Stimulated activated naive CD8-positive, alpha-beta T cell treated with anti-CD3 and anti-CD28 coated beads, Interleukin-15, amount 100 ng/mL, for 72 hours (primary cell): Measurements from ENCODE around the gene FADS1.

ENCODE experiments used
- ATAC-seq: fragments of 150-1000 bp; cut with Tn5 transposase; 2 replicates; pipeline ENCODE4 v1.10.0; 2021; ENCODE audit warnings: mild to moderate bottlenecking, moderate library complexity
- DNase-seq, 2 donors: peaks; one replicate each; pipeline ENCODE4 v3.0.0; 2021 to 2022
- H3K27ac Mint-ChIP-seq, 2 donors: one replicate each; pipeline ENCODE4 v1.8.0; 2022; ENCODE audit warnings: mild to moderate bottlenecking in 2 of 2, mixed read lengths in 2 of 2, moderate library complexity in 2 of 2
- H3K27me3 Mint-ChIP-seq: one replicate; pipeline ENCODE4 v1.8.0; 2022; ENCODE audit warnings: mixed read lengths
- H3K4me1 Mint-ChIP-seq: one replicate; pipeline ENCODE4 v1.8.0; 2022; ENCODE audit warnings: mild to moderate bottlenecking, mixed read lengths
- H3K4me3 Mint-ChIP-seq, 2 donors: one replicate each; pipeline ENCODE4 v1.8.0; 2022; ENCODE audit warnings: mild to moderate bottlenecking in 2 of 2, mixed read lengths in 2 of 2, moderate library complexity in 1 of 2
- H3K9me3 Mint-ChIP-seq, 2 donors: one replicate each; pipeline ENCODE4 v1.8.0; 2022; ENCODE audit warnings: mixed read lengths in 2 of 2

The FADS1 gene

DNA sequence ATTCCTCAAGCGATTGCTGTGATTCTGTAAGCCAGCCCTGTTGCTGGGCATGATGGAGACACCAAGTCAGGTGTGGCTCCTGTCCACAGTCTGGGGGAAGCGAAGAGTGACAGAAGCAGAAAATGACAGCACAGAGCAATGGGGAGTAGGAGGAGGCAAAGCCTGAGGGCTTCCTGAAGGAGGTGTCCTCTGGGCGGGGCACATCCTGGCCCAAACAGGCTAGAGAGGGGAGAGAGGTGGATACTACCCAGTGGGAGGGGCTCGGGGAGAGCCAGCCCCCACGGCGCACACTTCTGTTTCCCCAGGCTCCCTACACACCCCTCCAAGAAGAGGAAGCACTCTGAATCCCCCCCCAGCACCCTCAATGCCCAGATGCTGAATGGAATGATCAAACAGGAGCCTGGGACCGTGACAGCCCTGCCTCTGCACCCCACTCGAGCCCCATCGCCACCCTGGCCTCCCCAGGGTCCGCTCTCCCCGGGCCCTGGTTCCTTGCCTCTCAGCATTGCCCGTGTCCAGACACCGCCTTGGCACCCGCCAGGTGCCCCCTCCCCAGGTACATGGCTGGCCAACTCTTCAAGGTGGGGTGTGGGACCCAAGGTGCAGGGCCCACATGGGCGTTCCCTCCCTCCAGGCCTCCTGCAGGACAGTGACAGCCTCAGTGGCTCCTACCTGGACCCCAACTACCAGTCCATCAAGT is 45.5 kb downstream of the FADS1 start:
- H3K4me3 Mint-ChIP-seq = no peak overlapping the region
- H3K4me1 Mint-ChIP-seq = peaks cover 11% of the 10 kb centered on the region
- ATAC-seq = no peak
- H3K9me3 Mint-ChIP-seq = no peaks in the 10 kb centered on the region
- H3K27me3 Mint-ChIP-seq = peaks cover 1% of the 10 kb centered on the region
- no peak for DNase-seq
- peak overlapping the region in 1 of 2 donors; percentile 74 for H3K27ac Mint-ChIP-seq

DNA sequence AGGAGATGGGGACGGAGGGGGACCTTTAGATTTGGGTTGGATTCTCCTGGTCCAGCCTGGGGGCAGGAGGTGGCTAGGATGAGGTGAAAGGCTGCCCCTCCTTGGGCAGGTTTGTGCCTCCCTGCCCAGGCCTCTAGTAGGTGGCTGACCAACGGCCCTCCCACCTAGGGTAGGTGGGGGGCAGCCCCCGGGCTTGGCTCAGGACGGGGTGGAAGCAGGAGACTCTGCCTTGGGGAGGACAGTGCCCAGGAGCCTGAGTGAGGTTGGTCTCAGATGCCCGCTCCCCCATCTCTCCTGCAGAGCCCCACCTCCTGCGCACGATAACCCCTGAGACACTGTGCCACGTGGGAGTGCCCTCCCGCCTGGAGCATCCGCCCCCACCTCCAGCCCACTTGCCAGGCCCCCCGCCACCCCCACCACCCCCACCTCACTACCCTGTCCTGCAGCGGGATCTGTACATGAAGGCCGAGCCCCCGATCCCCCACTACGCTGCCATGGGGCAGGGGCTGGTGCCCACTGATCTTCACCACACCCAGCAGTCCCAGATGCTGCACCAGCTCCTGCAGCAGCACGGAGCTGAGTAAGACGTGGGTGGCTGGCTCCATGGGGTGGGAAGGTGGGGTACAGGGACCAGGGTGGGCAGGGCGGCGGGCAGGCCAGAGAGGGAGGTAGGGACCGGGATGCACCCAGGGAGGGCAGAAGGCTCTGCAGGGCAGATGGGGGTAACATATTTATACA is 46.7 kb downstream of the FADS1 start:
- Mint-ChIP-seq H3K9me3 (no peaks in the 10 kb centered on the region), H3K4me3 (no peak overlapping the region), H3K27ac (no peak overlapping the region), H3K4me1 (peaks cover 9% of the 10 kb centered on the region), H3K27me3 (no peaks in the 10 kb centered on the region)
- ATAC-seq (peak; percentile 8), DNase-seq (no peak)

DNA sequence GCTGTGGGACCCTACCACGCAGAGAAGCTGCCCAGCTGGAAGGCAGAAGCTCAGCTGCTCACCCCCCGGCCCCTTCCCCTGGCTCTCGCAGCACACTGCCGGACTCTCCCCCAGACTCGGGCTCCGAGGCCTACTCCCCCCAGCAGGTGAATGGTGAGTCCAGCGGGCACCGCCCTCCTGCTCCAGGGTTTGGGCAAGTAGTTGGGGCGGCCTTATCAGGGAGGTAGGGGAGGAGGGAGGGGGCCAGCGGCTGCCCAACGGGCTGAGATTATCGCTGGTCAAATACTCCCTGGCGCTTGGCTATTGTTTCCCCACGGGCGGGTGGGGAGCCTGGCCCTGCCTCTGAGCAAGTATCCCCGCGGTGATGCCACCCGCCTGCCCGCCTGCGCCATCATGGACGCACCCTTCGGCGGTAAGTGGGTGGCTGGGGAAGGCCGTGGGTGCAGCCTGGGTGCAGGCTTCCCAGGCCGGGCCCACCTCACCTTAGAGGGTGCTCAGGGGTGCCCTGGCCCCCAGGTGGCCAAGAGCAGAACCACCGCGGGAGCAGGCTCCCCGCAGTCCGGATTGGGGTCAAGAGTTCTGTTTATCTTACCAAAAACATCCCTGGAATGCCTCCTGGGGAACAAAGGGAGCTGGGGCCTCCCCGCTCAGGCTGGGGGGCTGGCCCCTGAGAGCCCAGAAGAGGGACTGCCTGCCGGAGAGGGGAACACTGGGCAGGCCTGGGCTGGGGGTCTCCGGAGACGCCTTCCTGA is 47.5 kb downstream of the FADS1 start:
- ATAC-seq = no peak
- no peak for DNase-seq
- H3K27ac Mint-ChIP-seq = no peak overlapping the region
- H3K4me3 Mint-ChIP-seq = no peak overlapping the region
- H3K27me3 Mint-ChIP-seq = no peaks in the 10 kb centered on the region
- H3K4me1 Mint-ChIP-seq = peaks cover 9% of the 10 kb centered on the region
- no peaks in the 10 kb centered on the region for H3K9me3 Mint-ChIP-seq

- Mint-ChIP-seq H3K4me1 (peaks cover 9% of the 10 kb centered on the region), H3K9me3 (no peaks in the 10 kb centered on the region), H3K4me3 (no peak overlapping the region), H3K27ac (peak overlapping the region in 1 of 2 donors; percentile 27), H3K27me3 (no peaks in the 10 kb centered on the region)
- no peak for DNase-seq
- no peak for ATAC-seq
These were observed 48.3 kb downstream of the FADS1 start for GRCh38 chr11:61768376-61769076.

GRCh38 chr11:61766353-61766841 is 50.4 kb downstream of the FADS1 start:
- no peak overlapping the region for H3K4me3 Mint-ChIP-seq
- DNase-seq (no peak), ATAC-seq (no peak)
- H3K27me3 Mint-ChIP-seq = no peaks in the 10 kb centered on the region
- peaks cover 9% of the 10 kb centered on the region for H3K4me1 Mint-ChIP-seq
- no peak overlapping the region for H3K27ac Mint-ChIP-seq
- H3K9me3 Mint-ChIP-seq = no peaks in the 10 kb centered on the region

DNA sequence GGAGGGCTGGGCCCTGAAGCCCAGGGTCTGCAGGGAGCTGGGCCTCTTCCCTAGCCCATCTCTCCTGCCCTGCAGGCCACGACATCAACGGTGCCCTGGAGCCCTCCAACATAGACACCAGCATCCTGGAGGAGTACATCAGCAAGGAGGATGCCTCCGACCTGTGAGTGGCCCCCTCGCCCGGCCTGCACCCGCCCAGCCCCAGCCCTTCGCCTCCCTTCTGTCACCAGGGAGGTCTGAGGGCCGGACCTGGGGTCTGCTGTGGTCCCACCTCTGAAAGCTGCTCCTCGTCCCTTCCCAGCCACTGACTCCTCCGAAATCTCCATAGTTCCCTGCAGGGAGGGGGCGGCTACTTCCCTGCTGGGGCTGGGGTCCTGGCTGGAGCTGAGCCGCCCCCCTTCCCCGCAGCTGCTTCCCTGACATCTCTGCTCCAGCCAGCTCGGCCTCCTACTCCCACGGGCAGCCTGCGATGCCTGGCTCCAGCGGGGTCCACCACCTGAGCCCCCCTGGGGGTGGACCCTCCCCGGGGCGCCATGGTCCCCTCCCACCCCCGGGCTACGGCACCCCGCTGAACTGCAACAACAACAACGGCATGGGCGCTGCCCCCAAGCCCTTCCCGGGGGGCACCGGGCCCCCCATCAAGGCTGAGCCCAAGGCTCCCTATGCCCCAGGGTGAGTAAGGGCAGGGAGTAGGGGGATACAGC is 51.1 kb downstream of the FADS1 start:
- Mint-ChIP-seq H3K27me3 (no peaks in the 10 kb centered on the region), H3K27ac (no peak overlapping the region), H3K4me3 (no peak overlapping the region), H3K9me3 (no peaks in the 10 kb centered on the region), H3K4me1 (peaks cover 9% of the 10 kb centered on the region)
- peak; percentile 21 for ATAC-seq
- no peak for DNase-seq

GRCh38 chr11:61764606-61765260 is 52.1 kb downstream of the FADS1 start:
- ATAC-seq (no peak), DNase-seq (no peak)
- Mint-ChIP-seq H3K27ac (no peak overlapping the region), H3K27me3 (no peaks in the 10 kb centered on the region), H3K4me3 (no peak overlapping the region), H3K9me3 (no peaks in the 10 kb centered on the region), H3K4me1 (peaks cover 9% of the 10 kb centered on the region)

GRCh38 chr11:61763930-61764605 is 52.7 kb downstream of the FADS1 start:
- no peak for ATAC-seq
- H3K9me3 Mint-ChIP-seq = no peaks in the 10 kb centered on the region

DNA sequence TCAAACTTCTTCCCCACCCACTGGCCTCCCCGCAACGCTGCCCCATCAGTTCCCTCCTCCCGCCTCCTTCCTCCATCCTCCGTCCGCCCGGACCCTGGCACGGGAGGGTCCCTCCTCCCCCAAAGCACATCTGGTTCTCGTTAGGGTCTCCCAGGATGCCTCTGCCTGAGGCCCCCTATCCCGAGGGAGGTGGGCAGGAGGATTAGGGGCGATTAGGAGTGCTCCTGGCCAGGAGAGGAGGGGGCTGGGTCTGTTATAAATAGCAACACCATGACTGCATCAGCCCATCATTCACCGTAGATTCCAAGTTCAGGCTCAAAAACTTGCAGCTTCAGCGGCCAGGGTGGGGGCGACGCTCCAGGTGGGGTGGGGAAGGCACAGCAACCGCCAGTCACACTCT is 54.0 kb downstream of the FADS1 start:
- no peak overlapping the region for H3K27ac Mint-ChIP-seq
- DNase-seq (no peak), ATAC-seq (no peak)
- H3K4me1 Mint-ChIP-seq = no peaks in the 10 kb centered on the region
- H3K9me3 Mint-ChIP-seq = no peaks in the 10 kb centered on the region
- no peak overlapping the region for H3K4me3 Mint-ChIP-seq
- H3K27me3 Mint-ChIP-seq = no peaks in the 10 kb centered on the region

More at GRCh38 chr11:61763930-61764605, 52.7 kb downstream of the FADS1 start:
- no peaks in the 10 kb centered on the region for H3K27me3 Mint-ChIP-seq
- no peak overlapping the region for H3K27ac Mint-ChIP-seq
- H3K4me1 Mint-ChIP-seq = peaks cover 9% of the 10 kb centered on the region
- DNase-seq = no peak
- H3K4me3 Mint-ChIP-seq = no peak overlapping the region

DNA sequence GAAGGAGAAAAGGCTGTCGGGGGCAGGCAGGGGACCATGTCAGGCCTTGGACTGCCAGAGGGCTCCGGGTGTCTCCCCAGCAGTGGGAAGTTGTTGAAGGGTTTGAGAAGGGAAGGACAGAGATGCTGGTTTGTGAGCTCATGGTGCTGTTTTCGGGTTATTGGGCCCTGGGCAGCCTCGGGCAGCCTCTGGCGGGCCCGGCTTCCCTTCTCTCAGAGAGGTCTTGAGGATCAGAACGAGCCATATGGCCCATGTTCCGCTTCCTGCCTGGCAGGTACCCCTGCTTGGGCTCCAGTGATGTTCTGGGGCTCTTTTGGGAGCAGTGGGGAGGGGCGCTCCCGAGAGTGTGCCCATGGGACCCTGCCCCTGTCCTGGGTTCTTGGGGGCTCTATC is 54.6 kb downstream of the FADS1 start:
- no peak for ATAC-seq
- H3K4me3 Mint-ChIP-seq = no peak overlapping the region

DNA sequence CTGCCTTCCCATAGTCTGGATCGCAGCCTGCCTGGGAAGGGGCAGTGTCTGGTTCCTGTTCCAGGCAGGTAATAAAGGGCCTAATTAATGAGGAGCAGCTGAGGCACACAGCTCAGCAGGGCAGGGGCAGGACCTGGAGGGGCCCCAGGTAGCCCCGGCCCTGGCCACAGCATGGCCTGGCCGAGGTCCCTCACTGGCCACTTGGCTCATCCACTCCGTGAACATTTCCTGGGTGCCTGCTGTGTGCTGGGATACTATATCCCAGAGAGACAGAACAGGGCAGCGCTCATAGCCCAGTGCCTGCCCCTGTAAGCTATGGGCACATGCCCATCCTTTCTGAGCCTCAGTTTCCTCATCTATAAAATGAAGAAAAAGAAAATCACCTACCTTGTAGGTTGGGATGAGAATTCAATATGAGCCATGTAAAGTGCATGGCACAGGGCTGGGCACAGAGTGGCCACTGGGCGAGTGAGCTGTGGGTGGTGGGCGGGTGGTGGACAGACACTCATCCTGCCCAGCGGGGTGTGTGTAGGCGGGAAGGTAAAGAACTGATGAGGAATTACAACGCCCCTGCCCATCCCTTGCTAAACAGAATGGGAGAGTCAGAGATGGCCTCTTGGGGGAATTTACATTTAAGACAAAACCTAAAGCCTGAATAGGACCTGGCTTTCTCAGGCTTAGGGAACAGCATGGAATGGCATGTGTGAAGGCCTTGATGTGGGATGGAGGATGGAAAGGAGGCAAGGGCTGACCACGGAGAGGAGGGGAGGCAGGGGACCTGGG is 55.2 kb downstream of the FADS1 start:
- H3K9me3 Mint-ChIP-seq = no peaks in the 10 kb centered on the region
- ATAC-seq (no peak), DNase-seq (no peak)
- peaks cover 11% of the 10 kb centered on the region for H3K4me1 Mint-ChIP-seq
- H3K27me3 Mint-ChIP-seq = no peaks in the 10 kb centered on the region
- H3K4me3 Mint-ChIP-seq = no peak overlapping the region
- peak overlapping the region in 1 of 2 donors; percentile 40 for H3K27ac Mint-ChIP-seq

More for the DNA sequence above, 54.6 kb downstream of the FADS1 start:
- no peak for DNase-seq
- Mint-ChIP-seq H3K27me3 (no peaks in the 10 kb centered on the region), H3K9me3 (no peaks in the 10 kb centered on the region), H3K4me1 (peaks cover 5% of the 10 kb centered on the region), H3K27ac (no peak overlapping the region)

- DNase-seq = no peak
- no peak overlapping the region for H3K27ac Mint-ChIP-seq
- H3K4me3 Mint-ChIP-seq = no peak overlapping the region
- H3K9me3 Mint-ChIP-seq = no peaks in the 10 kb centered on the region
- peaks cover 17% of the 10 kb centered on the region for H3K4me1 Mint-ChIP-seq
- no peak for ATAC-seq
- H3K27me3 Mint-ChIP-seq = no peaks in the 10 kb centered on the region
These were observed 55.9 kb downstream of the FADS1 start for GRCh38 chr11:61760946-61761345.

DNA sequence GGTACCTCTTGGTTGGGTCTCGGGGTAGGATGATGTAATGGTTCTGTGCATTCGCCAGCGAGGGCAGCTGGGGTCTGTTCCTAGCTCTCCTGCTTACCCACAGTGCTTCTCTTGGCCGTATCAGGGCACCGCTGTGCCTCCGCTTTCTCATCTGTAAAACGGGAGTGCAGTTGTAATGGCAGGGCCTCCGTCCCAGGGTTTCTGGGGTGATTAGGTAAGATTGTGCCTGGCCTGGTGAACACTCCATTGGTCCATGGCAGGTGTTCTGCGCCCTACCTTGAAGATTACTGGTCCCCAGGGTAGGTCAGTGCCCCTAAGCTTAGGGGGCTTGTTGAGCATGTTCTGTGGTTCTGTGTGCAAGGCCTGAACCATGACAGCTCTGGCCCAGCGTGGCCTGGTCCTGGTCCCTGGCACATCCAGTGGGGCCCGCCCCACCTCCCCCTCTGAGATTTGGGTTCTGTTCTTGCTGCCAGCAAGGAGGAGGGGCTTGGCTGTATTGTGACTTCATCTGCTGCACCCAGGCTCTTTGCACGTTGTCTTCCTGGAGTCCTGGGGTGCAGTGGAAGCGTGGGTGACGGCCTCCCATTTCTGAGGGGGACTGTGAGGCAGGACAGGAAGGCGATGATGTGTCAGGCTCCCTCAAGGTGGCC is 59.5 kb downstream of the FADS1 start:
- H3K4me3 Mint-ChIP-seq = peak overlapping the region in 1 of 2 donors; percentile 11
- H3K27ac Mint-ChIP-seq = peak overlapping the region; percentile 17 to 21
- peaks cover 42% of the 10 kb centered on the region for H3K4me1 Mint-ChIP-seq
- DNase-seq (no peak), ATAC-seq (no peak)
- H3K9me3 Mint-ChIP-seq = no peaks in the 10 kb centered on the region
- H3K27me3 Mint-ChIP-seq = peaks cover 16% of the 10 kb centered on the region
